HG03469 (cell line): ENCODE results near the gene DISP2.

Source experiments
- ATAC-seq: cut with Tn5 transposase; IDR thresholded peaks from one replicate; pipeline ENCODE4 v1.9.1; 2021; ENCODE audit warnings: mild to moderate bottlenecking, moderate library complexity, moderate number of reproducible peaks; ENCODE audit not compliant: unreplicated experiment

The DISP2 gene

DNA sequence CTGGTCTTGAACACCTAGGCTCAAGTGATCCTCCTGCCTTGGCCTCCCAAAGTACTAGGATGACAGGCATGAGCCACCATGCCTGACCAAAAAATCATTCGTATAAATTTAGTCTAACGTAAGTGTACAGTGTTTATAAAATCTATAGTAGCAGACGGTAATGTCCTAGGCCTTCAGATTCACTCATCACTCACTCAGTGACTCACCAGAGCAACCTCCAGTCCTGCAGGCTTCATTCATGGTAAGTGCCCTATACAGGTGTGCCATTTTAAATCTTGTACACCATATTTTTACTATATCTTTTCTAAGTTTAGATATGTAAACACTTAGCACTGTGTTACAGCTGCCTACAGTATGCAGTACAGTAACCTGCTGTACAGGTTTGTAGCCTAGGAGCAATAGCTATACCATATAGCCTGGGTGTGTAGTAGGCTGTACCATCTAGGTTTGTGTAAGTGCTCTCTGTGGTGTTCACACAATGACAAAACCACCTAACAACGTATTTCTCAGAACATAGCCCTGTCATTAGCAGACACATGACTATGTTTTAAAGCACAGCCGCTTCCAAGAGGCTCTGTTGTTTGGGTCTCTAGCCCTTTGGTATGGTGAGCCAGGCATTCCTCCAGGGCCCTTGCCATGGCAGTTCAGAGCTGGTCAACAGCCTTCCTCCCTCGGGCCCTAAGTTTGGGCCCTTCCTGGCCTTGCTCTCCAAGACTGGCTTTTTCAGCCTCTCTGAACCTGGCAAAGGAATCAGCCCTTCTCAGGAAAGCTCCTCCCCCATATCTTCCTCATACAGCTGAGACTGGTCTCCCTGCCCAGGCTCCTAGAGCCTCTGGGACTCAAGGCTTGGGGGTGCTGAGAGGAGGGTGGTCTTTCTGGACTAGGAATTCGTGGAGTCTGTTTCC lies 15.4 kb upstream of the DISP2 start:
- ATAC-seq = no peak

- no peak for ATAC-seq
Measured at GRCh38 chr15:40343512-40343911, 14.5 kb upstream of the DISP2 start.

DNA sequence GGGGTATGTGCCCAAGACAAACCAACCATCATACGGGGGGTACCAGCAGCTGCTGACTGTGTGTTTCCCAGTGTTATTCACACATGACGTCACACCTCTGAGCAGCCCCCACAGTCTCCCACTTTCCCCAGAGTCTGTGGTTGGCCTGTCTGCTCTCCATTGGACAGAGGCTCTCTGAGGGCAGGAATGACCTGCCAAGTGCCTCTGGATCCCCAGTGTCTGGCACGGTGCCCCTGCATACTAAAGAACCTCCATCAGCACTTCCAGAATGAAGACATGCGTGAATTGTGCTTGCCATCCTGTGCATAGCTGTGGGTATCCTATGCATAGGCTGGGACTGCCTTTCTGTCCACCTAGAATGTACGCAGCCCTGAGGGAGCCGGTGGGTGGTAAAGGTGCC lies 13.8 kb upstream of the DISP2 start:
- no peak for ATAC-seq

DNA sequence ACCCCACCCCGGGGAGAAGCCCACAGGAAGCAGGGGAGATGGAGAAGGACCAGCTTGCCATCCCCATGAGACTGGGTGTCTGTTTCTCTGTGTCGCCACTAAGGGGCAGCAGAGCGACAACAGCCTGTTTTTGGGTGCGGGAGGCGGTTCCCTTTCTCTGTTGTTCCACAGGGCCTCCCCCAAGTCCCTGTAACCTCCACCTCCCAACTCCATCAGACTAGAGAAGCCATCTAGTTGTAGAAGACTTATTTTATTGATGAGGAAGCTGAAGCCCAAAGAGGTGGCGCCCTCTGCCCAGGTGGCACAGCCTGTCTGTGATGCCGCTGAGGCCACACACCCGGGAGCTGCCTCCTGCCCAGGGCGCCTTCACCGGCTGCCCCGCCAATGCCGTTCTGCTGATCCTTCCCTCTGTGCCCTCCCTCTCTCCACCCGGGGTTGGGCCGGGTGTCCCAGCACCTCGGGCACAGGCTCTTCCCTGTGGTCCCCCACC lies 13.3 kb upstream of the DISP2 start:
- ATAC-seq = no peak

GRCh38 chr15:40345225-40345866 lies 12.7 kb upstream of the DISP2 start:
- no peak for ATAC-seq

- ATAC-seq = no peak
Measured at GRCh38 chr15:40345867-40346578, 12.0 kb upstream of the DISP2 start.

DNA sequence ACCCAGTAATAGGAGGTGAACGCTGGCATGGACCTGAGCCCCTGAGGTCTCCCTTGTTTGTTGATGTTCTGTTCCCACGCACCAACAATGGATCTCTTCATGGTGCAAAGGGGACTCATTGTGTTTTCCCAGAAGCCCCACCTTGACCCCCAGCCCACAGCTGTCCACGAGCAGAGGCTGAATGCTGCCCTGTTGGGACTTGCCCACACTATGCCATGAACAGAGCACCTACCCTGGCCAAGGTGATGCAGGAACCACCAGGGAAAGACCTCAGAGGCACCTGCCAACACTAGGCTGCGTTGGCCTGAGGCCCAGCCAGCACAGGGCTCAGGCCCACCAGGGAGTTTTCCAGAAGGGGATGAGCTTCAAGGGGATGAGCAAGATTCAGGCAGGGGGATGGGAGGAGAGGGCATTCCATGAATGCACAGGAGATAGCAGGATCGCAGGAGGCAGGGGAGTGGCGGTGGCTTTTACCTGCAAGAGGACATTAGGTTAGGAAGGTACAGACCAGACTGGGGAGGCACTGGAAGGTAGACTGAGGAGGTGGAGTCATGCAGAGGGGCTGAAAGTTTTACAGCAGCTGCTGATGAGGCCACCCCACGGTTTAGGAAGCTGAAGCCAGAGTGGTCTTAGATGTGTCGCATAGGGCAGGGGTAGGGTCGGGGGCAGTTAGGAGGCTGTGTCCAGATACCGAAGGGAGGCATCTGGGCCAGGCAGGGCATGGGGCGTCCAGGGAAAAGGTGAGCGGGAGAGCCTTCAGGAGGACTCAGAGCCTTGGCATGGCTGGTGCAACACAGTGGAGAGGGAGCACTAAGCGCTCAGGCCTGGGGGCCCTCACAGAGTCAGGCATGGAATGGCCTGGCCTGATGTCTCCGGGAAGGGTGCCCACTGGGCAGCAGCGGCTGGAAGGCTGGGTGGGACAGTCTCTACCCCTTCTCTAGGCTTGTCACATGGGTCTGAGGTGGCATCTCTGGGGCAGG lies 11.2 kb upstream of the DISP2 start:
- no peak for ATAC-seq

GRCh38 chr15:40347559-40348473 lies 10.2 kb upstream of the DISP2 start:
- no peak for ATAC-seq

- ATAC-seq = no peak
Measured at GRCh38 chr15:40348474-40348870, 9.5 kb upstream of the DISP2 start.

GRCh38 chr15:40349163-40349562 lies 8.9 kb upstream of the DISP2 start:
- ATAC-seq = no peak

DNA sequence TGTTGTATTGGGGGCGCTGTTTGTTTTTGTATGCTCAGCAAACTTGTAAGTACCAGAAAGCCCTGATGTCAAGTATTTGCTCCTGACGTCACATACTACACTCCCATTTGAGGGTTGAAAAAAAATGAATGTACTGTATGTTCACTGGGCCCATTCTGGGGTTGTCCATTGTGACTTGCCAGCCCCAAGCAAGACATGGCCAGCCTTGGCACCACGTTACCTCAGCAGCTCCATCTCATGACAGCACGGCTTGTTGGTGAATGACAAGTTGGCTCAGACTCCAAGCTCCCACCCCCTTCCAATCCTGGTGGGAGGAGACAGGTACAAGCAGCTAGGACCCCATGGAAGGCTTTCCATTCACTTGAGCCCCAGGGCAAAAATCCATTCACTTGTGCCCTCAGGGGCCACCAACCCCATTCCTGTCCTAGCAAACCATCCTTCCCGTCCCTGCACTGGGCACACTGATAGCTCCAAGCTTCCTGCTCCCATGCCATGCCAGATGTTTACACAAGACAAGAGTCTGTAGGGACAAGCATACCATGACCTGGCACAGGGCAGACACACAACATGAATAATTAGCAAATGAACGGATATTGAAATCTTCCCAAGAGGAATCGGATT lies 5.6 kb upstream of the DISP2 start:
- no peak for ATAC-seq

DNA sequence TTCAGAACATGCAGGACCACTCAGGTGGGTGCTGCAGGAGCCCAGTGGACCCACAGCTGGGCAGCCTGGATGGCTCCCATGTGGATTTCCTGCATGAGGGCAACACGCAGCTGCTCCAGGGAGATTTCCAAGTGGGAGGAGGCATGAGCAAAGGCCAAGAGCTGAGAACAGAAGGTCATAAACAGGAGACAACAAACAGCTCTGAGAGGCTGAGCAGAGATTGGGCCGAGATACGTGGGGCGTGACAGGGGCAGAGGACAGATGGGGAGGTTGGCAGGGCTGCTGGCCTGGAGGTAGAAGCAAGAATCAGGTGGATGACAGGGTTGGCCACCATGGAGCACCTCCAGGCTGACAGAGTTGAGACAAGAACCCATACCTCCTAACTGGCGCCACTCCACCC lies 4.3 kb upstream of the DISP2 start:
- no peak for ATAC-seq

GRCh38 chr15:40354408-40355171 lies 3.4 kb upstream of the DISP2 start:
- no peak for ATAC-seq

DNA sequence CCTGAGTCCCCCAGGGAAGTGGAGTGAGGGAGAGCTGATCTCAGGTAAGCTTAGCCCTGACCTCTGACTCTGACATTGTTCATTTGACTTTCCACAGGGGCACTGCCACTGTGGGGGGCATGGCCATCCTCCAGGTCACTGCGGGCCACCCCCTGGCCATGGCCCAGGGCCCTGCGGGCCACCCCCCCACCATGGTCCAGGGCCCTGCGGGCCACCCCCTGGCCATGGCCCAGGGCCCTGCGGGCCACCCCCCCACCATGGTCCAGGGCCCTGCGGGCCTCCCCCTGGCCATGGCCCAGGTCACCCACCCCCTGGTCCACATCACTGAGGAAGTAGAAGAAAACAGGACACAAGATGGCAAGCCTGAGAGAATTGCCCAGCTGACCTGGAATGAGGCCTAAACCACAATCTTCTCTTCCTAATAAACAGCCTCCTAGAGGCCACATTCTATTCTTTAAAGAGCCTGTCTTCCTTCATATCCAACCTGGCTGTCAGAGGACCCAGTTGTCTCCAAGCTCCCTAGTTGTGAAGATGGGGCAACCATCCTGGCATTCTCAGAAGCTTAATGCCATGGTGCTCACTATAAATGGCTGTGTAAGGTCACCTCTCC lies 1.9 kb upstream of the DISP2 start:
- no peak for ATAC-seq

DNA sequence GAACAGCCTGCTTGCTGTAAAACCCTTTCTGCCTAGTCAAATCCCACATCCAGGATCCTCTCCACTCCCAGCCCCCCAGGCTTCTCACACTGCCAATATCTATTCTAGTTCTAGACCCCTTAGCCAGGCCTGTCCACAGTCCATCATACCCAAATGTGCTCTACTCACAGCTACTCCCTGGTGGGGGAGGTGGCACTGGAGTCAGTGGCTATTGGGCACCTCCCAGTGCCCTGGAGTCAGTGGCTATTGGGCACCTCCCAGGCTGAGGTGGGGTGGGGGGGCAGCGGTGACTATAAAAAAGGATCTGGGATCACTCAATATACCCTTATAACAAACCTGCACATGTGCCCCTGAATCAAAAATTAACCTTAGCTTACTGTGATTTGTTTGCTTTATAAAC lies 773 bp upstream of the DISP2 start:
- ATAC-seq = no peak

- no peak for ATAC-seq
Measured at GRCh38 chr15:40358471-40359353, 693 bp downstream of the DISP2 start.

- no peak for ATAC-seq
Measured at GRCh38 chr15:40360015-40360414, 2.0 kb downstream of the DISP2 start.
